ENCODE results near the gene MAP3K14. TPM values are rescaled to one million over a fixed set of nuclear protein-coding genes. Genes with fewer than 3 reads are reported as not detected.

MAP3K14 gene
- total RNA-seq, 1 experiment from 2014 or later, result 7.8 TPM

DNA sequence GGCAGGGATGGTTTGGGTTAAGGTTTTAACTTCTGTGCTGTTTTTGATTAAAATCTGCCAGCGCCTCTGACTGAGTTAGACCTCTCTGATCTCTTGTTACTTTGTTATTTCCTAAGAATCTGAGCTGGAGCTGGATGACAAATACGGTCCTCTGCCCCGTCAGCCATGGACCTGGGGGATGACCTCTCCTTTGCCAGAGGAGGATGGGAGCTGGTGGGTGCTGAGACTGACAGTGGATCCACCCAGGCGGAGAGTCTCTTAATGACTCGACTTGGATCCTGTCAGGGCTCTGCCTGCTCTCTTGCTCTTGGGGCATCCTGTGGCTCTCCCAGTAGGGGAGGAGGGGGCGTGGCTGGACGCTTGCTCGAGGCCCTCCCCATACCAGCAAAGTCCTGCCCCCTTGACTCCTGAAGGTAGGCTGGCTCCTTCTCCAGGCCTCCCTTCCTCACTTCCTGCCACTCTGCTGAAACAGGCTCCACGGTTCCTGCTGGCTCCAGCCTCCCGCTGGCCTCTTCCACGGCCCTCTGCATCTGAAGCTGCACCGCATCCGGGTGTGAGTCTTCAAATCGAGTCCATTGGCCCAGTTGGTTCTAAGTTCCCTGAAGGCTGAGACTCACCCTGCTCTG, 24.8 kb upstream of the MAP3K14 start:
- no peak overlapping the region for H4K8ac ChIP-seq (replicated peaks; ENCODE audit: insufficient read length, low read depth, low read length)
- no peak overlapping the region for H2BK12ac ChIP-seq (ENCODE audit: insufficient read length, low read depth, low read length)
- H3K23me2 ChIP-seq (ENCODE audit: insufficient read length, low read depth, low read length, poor library complexity, severe bottlenecking), result no peaks in the 10 kb centered on the region
- WGBS (ENCODE audit: extremely low coverage, insufficient read length, low lambda C conversion rate), result no CpG with 5 or more reads among the region's 14 CpGs
- H4K20me1 ChIP-seq (ENCODE audit: control insufficient read depth, insufficient read depth, insufficient read length), result no peaks in the 10 kb centered on the region
- no peak overlapping the region for H3K4me2 ChIP-seq (ENCODE audit: insufficient read depth, insufficient read length, low read length)
- no peak overlapping the region for H4K5ac ChIP-seq (ENCODE audit: insufficient read length, low read depth, low read length)
- TF ChIP-seq, protein P1, sequence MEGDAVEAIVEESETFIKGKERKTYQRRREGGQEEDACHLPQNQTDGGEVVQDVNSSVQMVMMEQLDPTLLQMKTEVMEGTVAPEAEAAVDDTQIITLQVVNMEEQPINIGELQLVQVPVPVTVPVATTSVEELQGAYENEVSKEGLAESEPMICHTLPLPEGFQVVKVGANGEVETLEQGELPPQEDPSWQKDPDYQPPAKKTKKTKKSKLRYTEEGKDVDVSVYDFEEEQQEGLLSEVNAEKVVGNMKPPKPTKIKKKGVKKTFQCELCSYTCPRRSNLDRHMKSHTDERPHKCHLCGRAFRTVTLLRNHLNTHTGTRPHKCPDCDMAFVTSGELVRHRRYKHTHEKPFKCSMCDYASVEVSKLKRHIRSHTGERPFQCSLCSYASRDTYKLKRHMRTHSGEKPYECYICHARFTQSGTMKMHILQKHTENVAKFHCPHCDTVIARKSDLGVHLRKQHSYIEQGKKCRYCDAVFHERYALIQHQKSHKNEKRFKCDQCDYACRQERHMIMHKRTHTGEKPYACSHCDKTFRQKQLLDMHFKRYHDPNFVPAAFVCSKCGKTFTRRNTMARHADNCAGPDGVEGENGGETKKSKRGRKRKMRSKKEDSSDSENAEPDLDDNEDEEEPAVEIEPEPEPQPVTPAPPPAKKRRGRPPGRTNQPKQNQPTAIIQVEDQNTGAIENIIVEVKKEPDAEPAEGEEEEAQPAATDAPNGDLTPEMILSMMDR (conservative IDR thresholded peaks at IDR 0.05), result no peak
- no peaks in the 10 kb centered on the region for H3K79me1 ChIP-seq (ENCODE audit: insufficient read depth, low read depth, low read length, poor library complexity, severe bottlenecking)
- H3K18ac ChIP-seq (ENCODE audit: insufficient read length, low read depth, low read length), result no peak overlapping the region
- no peak overlapping the region for H3K14ac ChIP-seq (ENCODE audit: insufficient read depth, low read length)
- H3K9ac ChIP-seq (ENCODE audit: extremely low read depth, insufficient read length, low read length), result no peak overlapping the region
- no peak overlapping the region for H2BK5ac ChIP-seq (ENCODE audit: insufficient read length, low read length)
- H3K56ac ChIP-seq (ENCODE audit: insufficient read length, low read depth, low read length), result no peak overlapping the region
- no peak overlapping the region for H3K27ac ChIP-seq (ENCODE audit: insufficient read length, low read depth, low read length)
- Mint-ChIP-seq H3K9me3 (peaks cover 0 to 3% of the 10 kb centered on the region in 2 experiments; a peak in 2 of 5 replicates), H3K4me3 (no peak overlapping the region), H3K27ac (peak overlapping the region in 2 of 3 experiments; percentile 4 to 96; a peak in 3 of 7 replicates), H3K36me3 (ENCODE audit: insufficient read depth in 1 of 3, low read depth in 3 of 3) (peaks cover 0 to 2% (median 0%) of the 10 kb centered on the region in 3 experiments; a peak in 3 of 7 replicates), H3K4me1 (peaks cover 20 to 27% of the 10 kb centered on the region in 2 experiments), H3K27me3 (ENCODE audit: low read depth) (peaks cover 3% of the 10 kb centered on the region; the same call in 1 of the 2 replicates)
- DNase-seq, result peak; percentile 98
- no peak overlapping the region for H4K91ac ChIP-seq (ENCODE audit: insufficient read length, low read depth, low read length)
- H3K4ac ChIP-seq (ENCODE audit: low read depth, low read length), result no peak overlapping the region
- no peak overlapping the region for H2BK120ac ChIP-seq (ENCODE audit: low read depth, low read length, poor library complexity, severe bottlenecking)
- no peaks in the 10 kb centered on the region; the same call in 1 of the 2 replicates for H3K4me1 ChIP-seq (ENCODE audit: insufficient read depth, low read length)
- H2AFZ ChIP-seq (ENCODE audit: low read length), result no peak overlapping the region
- no peaks in the 10 kb centered on the region for H3K79me2 ChIP-seq (ENCODE audit: insufficient read depth, low read length)
- H3K9me3 ChIP-seq (ENCODE audit: control insufficient read depth, low read depth, low read length), result no peaks in the 10 kb centered on the region
- no peak overlapping the region for H3K23ac ChIP-seq (ENCODE audit: insufficient read length, low read depth, low read length)
- no peak overlapping the region for H2BK15ac ChIP-seq (ENCODE audit: low read depth, low read length)
- H3K27me3 ChIP-seq (ENCODE audit: insufficient read depth, low read length), result no peaks in the 10 kb centered on the region
- no peak overlapping the region for H2AK5ac ChIP-seq (ENCODE audit: insufficient read length, low read length)
- no peak overlapping the region for H2BK20ac ChIP-seq (ENCODE audit: low read depth, low read length, poor library complexity, severe bottlenecking)
- H3T11ph ChIP-seq (ENCODE audit: low read length), result no peak overlapping the region
